ENCODE results near the gene HPRT1.
"Not testable (repeated sequence)": the region's sequence is repeated elsewhere in the genome, so short reads cannot be mapped to it uniquely, and the experiment has no call there.

The HPRT1 gene

GRCh38 chrX:134460005-134460861, at the start of gene HPRT1:
TSS of gene HPRT1 (plus strand) at chrX:134460165. CDS start at chrX:134460312, 147 bp downstream.
- peak; percentile 89 for DNase-seq

- no peak for DNase-seq
Observed at GRCh38 chrX:134416087-134416486, 43.9 kb upstream of the HPRT1 start.

- no peak for DNase-seq
Observed at GRCh38 chrX:134418317-134419113, 41.5 kb upstream of the HPRT1 start.

- DNase-seq: no peak
Observed at GRCh38 chrX:134419784-134420183, 40.2 kb upstream of the HPRT1 start.

- DNase-seq: no peak
Observed at GRCh38 chrX:134423606-134424005, 36.4 kb upstream of the HPRT1 start.

- DNase-seq: no peak
Observed at GRCh38 chrX:134426281-134426680, 33.7 kb upstream of the HPRT1 start.

- DNase-seq: no peak
Observed at GRCh38 chrX:134431894-134432293, 28.1 kb upstream of the HPRT1 start.

GRCh38 chrX:134435894-134436293, 24.1 kb upstream of the HPRT1 start:
- no peak for DNase-seq

- no peak for DNase-seq
Observed at GRCh38 chrX:134443020-134443419, 16.9 kb upstream of the HPRT1 start.

- no peak for DNase-seq
Observed at GRCh38 chrX:134443461-134443860, 16.5 kb upstream of the HPRT1 start.

- DNase-seq: no peak
Observed at GRCh38 chrX:134444681-134445080, 15.3 kb upstream of the HPRT1 start.

- DNase-seq: no peak
Observed at GRCh38 chrX:134452596-134452995, 7.4 kb upstream of the HPRT1 start.

GRCh38 chrX:134453631-134454030, 6.3 kb upstream of the HPRT1 start:
- no peak for DNase-seq

- no peak for DNase-seq
Observed at GRCh38 chrX:134454506-134454905, 5.5 kb upstream of the HPRT1 start.

- DNase-seq: no peak
Observed at GRCh38 chrX:134457708-134458107, 2.3 kb upstream of the HPRT1 start.

- DNase-seq: peak; percentile 11
Observed at GRCh38 chrX:134459683-134460004, 321 bp upstream of the HPRT1 start.

- DNase-seq: peak; percentile 23
Observed at GRCh38 chrX:134460862-134461220, 876 bp downstream of the HPRT1 start.

- DNase-seq: peak; percentile 9
Observed at GRCh38 chrX:134461437-134461836, 1.5 kb downstream of the HPRT1 start.

GRCh38 chrX:134462927-134463326, 3.0 kb downstream of the HPRT1 start:
- no peak for DNase-seq

- DNase-seq: not testable (repeated sequence)
Observed at GRCh38 chrX:134464453-134464852, 4.5 kb downstream of the HPRT1 start.

GRCh38 chrX:134469486-134469885, 9.5 kb downstream of the HPRT1 start:
- no peak for DNase-seq

- no peak for DNase-seq
Observed at GRCh38 chrX:134470013-134470412, 10.0 kb downstream of the HPRT1 start.

GRCh38 chrX:134472041-134472440, 12.1 kb downstream of the HPRT1 start:
- no peak for DNase-seq

- no peak for DNase-seq
Observed at GRCh38 chrX:134476284-134476683, 16.3 kb downstream of the HPRT1 start.
